Left lung (tissue), 10 donors: ENCODE data around the gene ETV4. TPM values are rescaled to one million over a fixed set of nuclear protein-coding genes. Genes with fewer than 3 reads are reported as not detected.
"Not testable (repeated sequence)": the region's sequence is repeated elsewhere in the genome, so short reads cannot be mapped to it uniquely, and the experiment has no call there.

Experiments
- ATAC-seq: fragments of 200-7000 bp; cut with Tn5 transposase; one replicate; pipeline ENCODE4 v1.9.1; 2020; ENCODE audit warnings: moderate library complexity
- DNase-seq, 4 donors: peaks; one replicate each; pipeline ENCODE4 v3.0.0-alpha.2; 2013 to 2020
- H3K27ac ChIP-seq, 2 donors: fragments of 200-600 bp; sonication (generic) in 1 of 2; one replicate each; pipeline versions ENCODE4 v1.5.0 to v1.8.0; 2020 to 2021
- H3K27me3 ChIP-seq, 2 donors: fragments of 200-600 bp; sonication (generic) in 1 of 2; one replicate each; pipeline versions ENCODE4 v1.5.0 to v1.8.0; 2020 to 2021
- H3K36me3 ChIP-seq, 2 donors: fragments of 200-600 bp; sonication (generic) in 1 of 2; one replicate each; pipeline versions ENCODE4 v1.5.0 to v1.8.0; 2020 to 2021
- H3K4me1 ChIP-seq, 2 donors: fragments of 200-600 bp; one replicate each; pipeline ENCODE4 v1.8.0; 2021
- H3K4me3 ChIP-seq, 2 donors: fragments of 200-600 bp; sonication (generic) in 1 of 2; one replicate each; pipeline versions ENCODE4 v1.5.0 to v1.8.0; 2020 to 2021; ENCODE audit warnings: mild to moderate bottlenecking in 1 of 2
- H3K9me3 ChIP-seq, 2 donors: fragments of 200-600 bp; sonication (generic) in 1 of 2; one replicate each; pipeline versions ENCODE4 v1.5.0 to v1.8.0; 2020 to 2021
- intact Hi-C, 2 donors: fragments of 100-400 bp; cut with DNase I; formaldehyde crosslinking; loops; one replicate each; pipeline versions ENCODE4 v1.11.2 to v1.14.2; 2022
- polyA plus RNA-seq, 6 donors: library from polyadenylated mRNA; unstranded; fragments of 120-200 nt; gene quantifications; one replicate each; pipeline ENCODE4 v1.2.1, GENCODE V29; 2013; ENCODE audit not compliant: insufficient read length in 6 of 6
- total RNA-seq, 2 donors: library from RNA; stranded (reverse); fragmentation: NEBNext Ultra II Directional; extraction: Animal tissue kit (Norgen Biotek cat#: 25700); gene quantifications; one replicate each; pipeline ENCODE4 v1.2.1, GENCODE V29; 2021
- TF ChIP-seq, protein P1 (sequence below), 2 donors: fragments of 200-600 bp; sonication (generic) in 1 of 2; IDR thresholded peaks; one replicate each; pipeline versions ENCODE4 v1.5.0 to v1.8.0; 2021; ENCODE audit warnings: antibody characterized with exemption in 2 of 2
- donor health status: DM: no; HTN: yes; CAD: no.
- donor health status: DM: no; HTN: no; CAD: no.

The ETV4 gene
- total and polyA plus RNA-seq, 8 donors: 4.3 to 24.3 (median 13.4) TPM

GRCh38 chr17:43517161-43517560, 29.0 kb downstream of the ETV4 start:
- TF ChIP-seq, protein P1, sequence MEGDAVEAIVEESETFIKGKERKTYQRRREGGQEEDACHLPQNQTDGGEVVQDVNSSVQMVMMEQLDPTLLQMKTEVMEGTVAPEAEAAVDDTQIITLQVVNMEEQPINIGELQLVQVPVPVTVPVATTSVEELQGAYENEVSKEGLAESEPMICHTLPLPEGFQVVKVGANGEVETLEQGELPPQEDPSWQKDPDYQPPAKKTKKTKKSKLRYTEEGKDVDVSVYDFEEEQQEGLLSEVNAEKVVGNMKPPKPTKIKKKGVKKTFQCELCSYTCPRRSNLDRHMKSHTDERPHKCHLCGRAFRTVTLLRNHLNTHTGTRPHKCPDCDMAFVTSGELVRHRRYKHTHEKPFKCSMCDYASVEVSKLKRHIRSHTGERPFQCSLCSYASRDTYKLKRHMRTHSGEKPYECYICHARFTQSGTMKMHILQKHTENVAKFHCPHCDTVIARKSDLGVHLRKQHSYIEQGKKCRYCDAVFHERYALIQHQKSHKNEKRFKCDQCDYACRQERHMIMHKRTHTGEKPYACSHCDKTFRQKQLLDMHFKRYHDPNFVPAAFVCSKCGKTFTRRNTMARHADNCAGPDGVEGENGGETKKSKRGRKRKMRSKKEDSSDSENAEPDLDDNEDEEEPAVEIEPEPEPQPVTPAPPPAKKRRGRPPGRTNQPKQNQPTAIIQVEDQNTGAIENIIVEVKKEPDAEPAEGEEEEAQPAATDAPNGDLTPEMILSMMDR (IDR thresholded peaks at IDR 0.05): no peak
- no peak overlapping the region for H3K27ac ChIP-seq
- H3K27me3 ChIP-seq: no peaks in the 10 kb centered on the region
- H3K36me3 ChIP-seq: peaks cover 0 to 100% of the 10 kb centered on the region in 2 donors
- no peak for DNase-seq
- no peak for ATAC-seq
- no peaks in the 10 kb centered on the region for H3K4me1 ChIP-seq
- intact Hi-C loops: no loop called here
- no peak overlapping the region for H3K4me3 ChIP-seq
- H3K9me3 ChIP-seq: no peaks in the 10 kb centered on the region

- Histone ChIP-seq H3K4me1 (no peaks in the 10 kb centered on the region), H3K4me3 (no peak overlapping the region), H3K9me3 (no peaks in the 10 kb centered on the region), H3K36me3 (peaks cover 0 to 100% of the 10 kb centered on the region in 2 donors), H3K27ac (no peak overlapping the region), H3K27me3 (no peaks in the 10 kb centered on the region)
- ATAC-seq (no peak), DNase-seq (no peak)
- intact Hi-C loops: no loop called here
- TF ChIP-seq, protein P1 (IDR thresholded peaks at IDR 0.05): no peak
These were observed 30.5 kb downstream of the ETV4 start for GRCh38 chr17:43515656-43516055.

GRCh38 chr17:43511199-43511598, 34.9 kb downstream of the ETV4 start:
- H3K9me3 ChIP-seq, H3K27me3 ChIP-seq, ATAC-seq, H3K4me3 ChIP-seq, intact Hi-C loops, H3K27ac ChIP-seq, H3K4me1 ChIP-seq, DNase-seq: not testable (repeated sequence)
- H3K36me3 ChIP-seq: peaks cover 0 to 100% of the 10 kb centered on the region in 2 donors

GRCh38 chr17:43509440-43509839, 36.7 kb downstream of the ETV4 start:
- intact Hi-C loops, ATAC-seq, H3K4me3 ChIP-seq, DNase-seq, H3K4me1 ChIP-seq, H3K27me3 ChIP-seq, H3K9me3 ChIP-seq, H3K27ac ChIP-seq: not testable (repeated sequence)
- peaks cover 0 to 100% of the 10 kb centered on the region in 2 donors for H3K36me3 ChIP-seq

- H3K9me3 ChIP-seq: no peaks in the 10 kb centered on the region
- TF ChIP-seq, protein P1 (IDR thresholded peaks at IDR 0.05): no peak
- H3K36me3 ChIP-seq: peaks cover 0 to 61% of the 10 kb centered on the region in 2 donors
- H3K27me3 ChIP-seq: no peaks in the 10 kb centered on the region
- ATAC-seq (no peak), DNase-seq (no peak)
- peaks cover 0 to 27% of the 10 kb centered on the region in 2 donors for H3K4me1 ChIP-seq
- no peak overlapping the region for H3K27ac ChIP-seq
- H3K4me3 ChIP-seq: no peak overlapping the region
- intact Hi-C loops: no loop called here
These were observed 55.5 kb downstream of the ETV4 start for GRCh38 chr17:43490621-43491020.

GRCh38 chr17:43483674-43484551, 62.2 kb downstream of the ETV4 start, which contains the start of gene DHX8:
TSS of gene DHX8 (plus strand) at chr17:43483975. CDS start at chr17:43484038, 63 bp downstream.
- Histone ChIP-seq H3K9me3 (no peaks in the 10 kb centered on the region), H3K4me3 (peak within 1 kb of the TSS; percentile 57 to 80), H3K36me3 (no peaks in the 10 kb centered on the region), H3K27ac (peak within 1 kb of the TSS; percentile 78 to 92), H3K4me1 (peaks cover 16 to 45% of the 10 kb centered on the region in 2 donors), H3K27me3 (no peaks in the 10 kb centered on the region)
- DNase-seq: peak; percentile 97 to 99 (median 99)
- TF ChIP-seq, protein P1 (IDR thresholded peaks at IDR 0.05): peak; percentile 100
- ATAC-seq: peak; percentile 99
- intact Hi-C loops: loop anchor here (2.0 to 5.0 kb wide), 2 partner anchors 82 to 91 kb away; no protein-coding TSS in a partner anchor
